Measurements from ENCODE around the gene CNKSR3.

GRCh38 chr6:154450498-154450897, 60.0 kb downstream of the CNKSR3 start:
- TF ChIP-seq CTCF (IDR thresholded peaks at IDR 0.05; ENCODE audit: low read depth, low read length) (no peak), EZH2phosphoT487 (IDR thresholded peaks at IDR 0.05; ENCODE audit: low read depth) (no peak)

Data from OCI-LY3 (cell line).